Esophagus squamous epithelium (tissue), 5 donors: ENCODE measurements around the gene SULT6B1. TPM values are rescaled to one million over a fixed set of nuclear protein-coding genes. Genes with fewer than 3 reads are reported as not detected.

Experiments used
- DNase-seq: peaks from one replicate; lab custom pipeline; 2025; lab: John Stamatoyannopoulos, UW
- H3K27ac ChIP-seq, 4 donors: fragments of 200-600 bp; sonication (generic); one replicate each; pipeline ENCODE4 v1.5.1; 2016 to 2019; ENCODE audit warnings: mild to moderate bottlenecking in 1 of 4
- H3K27me3 ChIP-seq, 4 donors: fragments of 200-600 bp; sonication (generic); 1 replicate in 3 of 4; 2 replicates in 1 of 4; pipeline versions ENCODE4 v1.5.1 to v1.6.0; 2017 to 2021; ENCODE audit warnings: antibody characterized with exemption in 1 of 4
- H3K36me3 ChIP-seq, 3 donors: fragments of 200-600 bp; sonication (generic); one replicate each; pipeline ENCODE4 v1.5.1; 2016 to 2019
- H3K4me1 ChIP-seq, 3 donors: fragments of 200-600 bp; sonication (generic); one replicate each; pipeline ENCODE4 v1.5.1; 2017 to 2019
- H3K4me3 ChIP-seq, 4 donors: fragments of 200-600 bp; sonication (generic); 1 replicate in 3 of 4; 2 replicates in 1 of 4; pipeline ENCODE4 v1.5.1; 2016 to 2019; ENCODE audit warnings: mild to moderate bottlenecking in 2 of 4, moderate library complexity in 1 of 4
- H3K9me3 ChIP-seq, 3 donors: fragments of 200-600 bp; sonication (generic); one replicate each; pipeline ENCODE4 v1.5.1; 2016 to 2019
- POLR2A ChIP-seq, 4 donors: fragments of 450-650 bp; IDR thresholded peaks; one replicate each; pipeline ENCODE4 v1.6.1; 2017; ENCODE audit warnings: antibody characterized with exemption in 4 of 4, mild to moderate bottlenecking in 4 of 4, moderate library complexity in 3 of 4
- WGBS, 2 donors: methylation state at CpG; one replicate each; pipeline ENCODE4 v1.1.5; 2018; 5-methylcytosine and 5-hydroxymethylcytosine counted together
- intact Hi-C: fragments of 100-400 bp; cut with DNase I; formaldehyde crosslinking; loops from one replicate; pipeline ENCODE4 v1.15.0; 2022
- total RNA-seq, 4 donors: library from RNA; depleted of rRNA; stranded (reverse); fragments of >200 nt; gene quantifications; one replicate each; pipeline ENCODE4 v1.1.0, GENCODE V29; 2016
- TF ChIP-seq, protein P1 (sequence below), 6 experiments: fragments of 450-650 bp in 4 of 6; fragments of 200-600 bp in 2 of 6; sonication (generic) in 2 of 6; IDR thresholded peaks; one replicate each; pipeline ENCODE4 v1.5.1; 2016 to 2019; ENCODE audit warnings: antibody characterized with exemption in 6 of 6, mild to moderate bottlenecking in 4 of 6, moderate library complexity in 4 of 6
- donor health status: DM: yes; HTN: yes; CAD: no.

The SULT6B1 gene
- total RNA-seq, 4 donors from 2014 or later: not detected

DNA sequence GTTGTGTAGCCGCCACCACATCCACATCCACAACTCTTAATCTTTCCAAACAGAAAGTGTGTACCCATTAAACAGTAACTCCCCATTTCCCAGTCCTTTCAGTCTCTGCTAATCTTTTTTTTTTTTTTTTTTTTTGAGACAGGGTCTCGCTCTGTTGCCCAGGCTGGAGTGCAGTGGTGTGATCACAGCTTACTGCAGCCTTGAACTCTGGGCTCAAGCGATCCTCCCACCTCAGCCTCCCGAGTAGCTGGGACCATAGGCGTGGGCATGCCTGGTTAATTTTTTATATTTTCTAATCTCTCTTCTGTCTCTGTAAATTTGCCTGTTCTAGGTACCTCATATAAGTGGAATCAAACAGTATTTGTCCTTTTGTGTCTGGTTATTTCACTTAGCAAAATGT, 35.2 kb downstream of the SULT6B1 start:
- 92% methylated on average over 4 to 5 of the region's 5 CpGs for WGBS, 2 donors
- Histone ChIP-seq H3K4me1 (peaks cover 8 to 55% (median 22%) of the 10 kb centered on the region in 3 donors), H3K4me3 (no peak overlapping the region), H3K36me3 (peaks cover 0 to 28% (median 0%) of the 10 kb centered on the region in 3 donors), H3K9me3 (no peaks in the 10 kb centered on the region), H3K27me3 (no peaks in the 10 kb centered on the region), H3K27ac (no peak overlapping the region)
- intact Hi-C loops: no loop called here
- TF ChIP-seq, protein P1, sequence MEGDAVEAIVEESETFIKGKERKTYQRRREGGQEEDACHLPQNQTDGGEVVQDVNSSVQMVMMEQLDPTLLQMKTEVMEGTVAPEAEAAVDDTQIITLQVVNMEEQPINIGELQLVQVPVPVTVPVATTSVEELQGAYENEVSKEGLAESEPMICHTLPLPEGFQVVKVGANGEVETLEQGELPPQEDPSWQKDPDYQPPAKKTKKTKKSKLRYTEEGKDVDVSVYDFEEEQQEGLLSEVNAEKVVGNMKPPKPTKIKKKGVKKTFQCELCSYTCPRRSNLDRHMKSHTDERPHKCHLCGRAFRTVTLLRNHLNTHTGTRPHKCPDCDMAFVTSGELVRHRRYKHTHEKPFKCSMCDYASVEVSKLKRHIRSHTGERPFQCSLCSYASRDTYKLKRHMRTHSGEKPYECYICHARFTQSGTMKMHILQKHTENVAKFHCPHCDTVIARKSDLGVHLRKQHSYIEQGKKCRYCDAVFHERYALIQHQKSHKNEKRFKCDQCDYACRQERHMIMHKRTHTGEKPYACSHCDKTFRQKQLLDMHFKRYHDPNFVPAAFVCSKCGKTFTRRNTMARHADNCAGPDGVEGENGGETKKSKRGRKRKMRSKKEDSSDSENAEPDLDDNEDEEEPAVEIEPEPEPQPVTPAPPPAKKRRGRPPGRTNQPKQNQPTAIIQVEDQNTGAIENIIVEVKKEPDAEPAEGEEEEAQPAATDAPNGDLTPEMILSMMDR (IDR thresholded peaks at IDR 0.05): no peak
- TF ChIP-seq POLR2A (IDR thresholded peaks at IDR 0.05): no peak
- DNase-seq: no peak

DNA sequence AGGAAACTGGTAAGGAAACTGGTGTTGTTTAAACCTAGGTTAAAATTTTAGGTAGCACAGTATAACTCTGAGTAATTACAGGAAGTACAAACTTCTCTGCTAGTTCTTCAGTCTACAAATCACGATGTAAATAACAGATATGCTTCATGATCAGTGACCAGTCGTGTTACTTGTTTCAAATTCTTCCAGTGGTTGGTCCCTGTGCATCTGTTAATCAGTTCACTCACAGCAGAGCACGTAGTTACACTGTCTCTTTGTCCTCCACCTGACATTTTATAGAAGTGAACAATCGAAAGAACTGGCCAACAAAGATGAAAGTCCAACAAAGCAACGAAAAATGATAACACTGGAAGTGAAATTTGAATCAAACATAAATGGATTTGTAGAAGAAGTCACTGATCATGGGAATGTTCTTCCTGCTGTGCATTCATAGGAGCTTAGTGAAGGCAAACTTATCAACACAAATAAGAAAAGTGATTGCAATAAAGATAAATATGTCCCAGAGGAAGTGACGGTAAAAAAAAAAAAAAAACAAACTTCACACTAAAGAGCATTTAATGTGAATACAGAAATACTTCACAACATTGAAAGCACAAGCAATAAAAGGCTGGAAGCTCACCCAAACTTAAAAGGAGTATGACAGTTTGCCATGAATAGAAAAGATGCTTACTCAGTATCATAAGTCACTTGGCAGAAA, 38.7 kb downstream of the SULT6B1 start:
- Histone ChIP-seq H3K4me3 (no peak overlapping the region), H3K27ac (no peak overlapping the region), H3K27me3 (no peaks in the 10 kb centered on the region), H3K9me3 (no peaks in the 10 kb centered on the region), H3K4me1 (peaks cover 0 to 30% (median 0%) of the 10 kb centered on the region in 3 donors), H3K36me3 (peaks cover 0 to 62% (median 13%) of the 10 kb centered on the region in 3 donors)
- 54 to 65% methylated on average over 6 of the region's 6 CpGs for WGBS, 2 donors
- intact Hi-C loops: no loop called here
- DNase-seq: no peak
- TF ChIP-seq, protein P1 (IDR thresholded peaks at IDR 0.05): no peak
- TF ChIP-seq POLR2A (IDR thresholded peaks at IDR 0.05): no peak

DNA sequence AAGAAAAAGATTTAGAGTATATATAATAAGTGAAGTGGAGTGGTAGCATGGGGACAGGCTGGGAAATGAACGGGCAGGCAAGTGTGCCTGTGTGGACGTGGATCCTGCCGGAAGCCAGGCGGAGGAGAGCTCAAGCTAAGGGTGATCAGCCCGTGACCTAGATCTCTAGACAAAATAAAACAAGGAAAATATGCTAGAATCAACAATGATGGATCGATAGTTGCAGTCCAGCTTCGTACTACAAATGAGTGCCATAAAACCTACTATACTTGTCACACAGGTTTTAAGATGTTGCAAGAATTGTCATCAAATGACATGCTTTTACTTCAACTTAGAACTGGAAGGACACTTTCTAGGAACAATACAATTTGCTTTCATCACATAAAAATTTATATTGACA, 40.1 kb downstream of the SULT6B1 start:
- WGBS, 2 donors: 85 to 89% methylated on average over 7 of the region's 7 CpGs
- Histone ChIP-seq H3K27me3 (no peaks in the 10 kb centered on the region), H3K36me3 (peaks cover 0 to 66% (median 13%) of the 10 kb centered on the region in 3 donors), H3K9me3 (no peaks in the 10 kb centered on the region), H3K4me3 (no peak overlapping the region), H3K27ac (no peak overlapping the region), H3K4me1 (peaks cover 0 to 30% (median 0%) of the 10 kb centered on the region in 3 donors)
- no peak for TF ChIP-seq POLR2A (IDR thresholded peaks at IDR 0.05)
- TF ChIP-seq, protein P1 (IDR thresholded peaks at IDR 0.05): no peak
- intact Hi-C loops: no loop called here
- no peak for DNase-seq

DNA sequence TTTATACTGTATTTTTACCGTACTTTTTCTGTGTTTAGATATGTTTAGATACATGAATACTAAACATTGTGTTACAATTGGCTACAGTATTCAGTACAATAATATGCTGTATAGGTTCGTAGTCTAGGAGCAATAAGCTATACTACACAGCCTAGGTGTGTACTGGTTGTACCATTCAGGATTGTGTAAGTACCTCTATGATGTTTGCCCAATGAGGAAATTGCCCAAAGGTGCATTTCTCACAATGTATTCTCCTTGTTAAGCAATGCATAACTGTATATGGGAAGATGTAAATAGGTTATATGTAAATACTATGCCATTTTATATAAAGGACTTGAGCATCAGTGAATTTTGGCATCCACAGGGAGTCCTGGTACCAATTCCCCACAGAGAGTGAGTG, 42.4 kb downstream of the SULT6B1 start:
- TF ChIP-seq, protein P1 (IDR thresholded peaks at IDR 0.05): no peak
- no peak for TF ChIP-seq POLR2A (IDR thresholded peaks at IDR 0.05)
- DNase-seq: no peak
- WGBS, 2 donors: 94 to 97% methylated on average over 2 of the region's 2 CpGs
- Histone ChIP-seq H3K4me1 (peaks cover 0 to 24% (median 0%) of the 10 kb centered on the region in 3 donors), H3K27me3 (no peaks in the 10 kb centered on the region), H3K36me3 (peaks cover 0 to 78% (median 13%) of the 10 kb centered on the region in 3 donors), H3K9me3 (no peaks in the 10 kb centered on the region), H3K4me3 (no peak overlapping the region), H3K27ac (no peak overlapping the region)
- intact Hi-C loops: no loop called here

DNA sequence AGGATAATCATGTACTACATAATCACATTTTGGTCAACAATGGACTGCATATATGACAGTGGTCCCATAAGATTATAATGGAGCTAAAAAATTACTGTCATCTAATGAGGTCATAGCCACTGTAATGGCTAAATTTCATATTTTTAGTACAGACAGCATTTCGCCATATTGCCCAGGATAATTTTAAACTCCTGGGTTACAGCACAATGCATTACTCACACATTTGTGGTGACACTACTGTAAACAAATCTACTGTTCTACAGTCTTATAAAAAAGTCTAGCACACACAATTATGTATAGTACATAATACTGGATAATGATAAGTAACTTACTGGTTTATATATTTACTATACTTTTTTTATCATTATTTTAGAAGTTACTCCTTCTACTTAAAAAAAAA, 44.5 kb downstream of the SULT6B1 start:
- no peak for TF ChIP-seq POLR2A (IDR thresholded peaks at IDR 0.05)
- TF ChIP-seq, protein P1 (IDR thresholded peaks at IDR 0.05): no peak
- DNase-seq: no peak
- H3K9me3 ChIP-seq: no peaks in the 10 kb centered on the region
- H3K27ac ChIP-seq: no peak overlapping the region
- intact Hi-C loops: no loop called here
- H3K36me3 ChIP-seq: peaks cover 0 to 99% (median 18%) of the 10 kb centered on the region in 3 donors
- H3K27me3 ChIP-seq: no peaks in the 10 kb centered on the region
- H3K4me3 ChIP-seq: no peak overlapping the region
- 89 to 94% methylated on average over 1 of the region's 1 CpG for WGBS, 2 donors
- H3K4me1 ChIP-seq: peaks cover 0 to 10% (median 0%) of the 10 kb centered on the region in 3 donors
